ENCODE measurements around the gene NEFH.

Gene NEFH

GRCh38 chr22:29524442-29525191 is 44.6 kb downstream of the NEFH start:
- Histone ChIP-seq H3K4me2 (ENCODE audit: insufficient read depth, low read length, poor library complexity, severe bottlenecking) (no peak overlapping the region), H2AK5ac (ENCODE audit: low read depth, low read length) (no peak overlapping the region), H3K4me1 (ENCODE audit: control insufficient read depth in 2 of 2, insufficient read depth in 1 of 2, low read depth in 1 of 2, low read length in 2 of 2) (no peaks in the 10 kb centered on the region), H4K91ac (ENCODE audit: low read depth, low read length, poor library complexity) (no peak overlapping the region), H2BK15ac (ENCODE audit: low read length) (no peak overlapping the region), H2BK5ac (ENCODE audit: low read length) (no peak overlapping the region), H2BK120ac (ENCODE audit: low read depth, low read length) (no peak overlapping the region), H3K4ac (ENCODE audit: low read length) (no peak overlapping the region), H3K14ac (ENCODE audit: low read length) (no peak overlapping the region), H2AFZ (ENCODE audit: low read length) (no peak overlapping the region), H2BK12ac (ENCODE audit: low read length) (no peak overlapping the region), H3K9me3 (replicated peaks in 1 of 2; ENCODE audit: control insufficient read depth in 2 of 2, insufficient read depth in 1 of 2, low read depth in 1 of 2, low read length in 2 of 2) (peaks cover 0 to 1% of the 10 kb centered on the region in 2 donors), H3K27ac (replicated peaks; ENCODE audit: low read length) (no peak overlapping the region), H4K8ac (ENCODE audit: low read depth, low read length) (no peak overlapping the region), H3K23ac (ENCODE audit: low read depth, low read length, poor library complexity) (no peak overlapping the region), H3K18ac (ENCODE audit: low read length) (no peak overlapping the region), H3K79me1 (ENCODE audit: low read depth, low read length) (no peaks in the 10 kb centered on the region), H3K9ac (ENCODE audit: low read depth, low read length, poor library complexity) (no peak overlapping the region), H3K36me3 (replicated peaks in 1 of 2; ENCODE audit: control insufficient read depth in 2 of 2, insufficient read depth in 2 of 2, low read length in 2 of 2) (peaks cover 53 to 93% of the 10 kb centered on the region in 2 donors), H3K27me3 (ENCODE audit: control insufficient read depth in 3 of 3, insufficient read depth in 3 of 3, low read depth in 1 of 3, low read length in 3 of 3) (no peaks in the 10 kb centered on the region), H3K4me3 (ENCODE audit: low read length in 2 of 2) (no peak overlapping the region)
- WGBS, 2 donors (ENCODE audit: extremely low coverage in 2 of 2, insufficient read length in 2 of 2, insufficient replicate concordance in 1 of 2), result no CpG with 5 or more reads among the region's 5 CpGs
- no peak for DNase-seq (ENCODE audit: low spot score)

GRCh38 chr22:29528144-29528543 is 48.1 kb downstream of the NEFH start:
- H3K4me3 ChIP-seq (ENCODE audit: low read length in 2 of 2), result no peak overlapping the region
- H2BK120ac ChIP-seq (ENCODE audit: low read depth, low read length), result no peak overlapping the region
- no peak overlapping the region for H3K27ac ChIP-seq (replicated peaks; ENCODE audit: low read length)
- no CpG with 5 or more reads among the region's 7 CpGs for WGBS, 2 donors (ENCODE audit: extremely low coverage in 2 of 2, insufficient read length in 2 of 2, insufficient replicate concordance in 1 of 2)
- peak overlapping the region; percentile 2 for H3K23ac ChIP-seq (ENCODE audit: low read depth, low read length, poor library complexity)
- no peaks in the 10 kb centered on the region for H3K79me1 ChIP-seq (ENCODE audit: low read depth, low read length)
- H4K8ac ChIP-seq (ENCODE audit: low read depth, low read length), result no peak overlapping the region
- peaks cover 0 to 1% of the 10 kb centered on the region in 2 donors for H3K9me3 ChIP-seq (replicated peaks in 1 of 2; ENCODE audit: control insufficient read depth in 2 of 2, insufficient read depth in 1 of 2, low read depth in 1 of 2, low read length in 2 of 2)
- H2BK12ac ChIP-seq (ENCODE audit: low read length), result no peak overlapping the region
- no peak overlapping the region for H2BK15ac ChIP-seq (ENCODE audit: low read length)
- H3K14ac ChIP-seq (ENCODE audit: low read length), result no peak overlapping the region
- DNase-seq (ENCODE audit: low spot score), result no peak
- H3K27me3 ChIP-seq (ENCODE audit: control insufficient read depth in 3 of 3, insufficient read depth in 3 of 3, low read depth in 1 of 3, low read length in 3 of 3), result no peaks in the 10 kb centered on the region
- no peak overlapping the region for H4K91ac ChIP-seq (ENCODE audit: low read depth, low read length, poor library complexity)
- no peak overlapping the region for H2BK5ac ChIP-seq (ENCODE audit: low read length)
- H3K9ac ChIP-seq (ENCODE audit: low read depth, low read length, poor library complexity), result no peak overlapping the region
- H2AK5ac ChIP-seq (ENCODE audit: low read depth, low read length), result no peak overlapping the region
- peak overlapping the region; percentile 60 for H3K4ac ChIP-seq (ENCODE audit: low read length)
- H3K4me2 ChIP-seq (ENCODE audit: insufficient read depth, low read length, poor library complexity, severe bottlenecking), result no peak overlapping the region
- H2AFZ ChIP-seq (ENCODE audit: low read length), result no peak overlapping the region
- H3K4me1 ChIP-seq (ENCODE audit: control insufficient read depth in 2 of 2, insufficient read depth in 1 of 2, low read depth in 1 of 2, low read length in 2 of 2), result no peaks in the 10 kb centered on the region
- H3K36me3 ChIP-seq (replicated peaks in 1 of 2; ENCODE audit: control insufficient read depth in 2 of 2, insufficient read depth in 2 of 2, low read length in 2 of 2), result peaks cover 52 to 95% of the 10 kb centered on the region in 2 donors
- no peak overlapping the region for H3K18ac ChIP-seq (ENCODE audit: low read length)

- Histone ChIP-seq H3K27ac (replicated peaks; ENCODE audit: low read length) (no peak overlapping the region), H3K4ac (ENCODE audit: low read length) (no peak overlapping the region), H3K14ac (ENCODE audit: low read length) (no peak overlapping the region), H3K36me3 (replicated peaks in 1 of 2; ENCODE audit: control insufficient read depth in 2 of 2, insufficient read depth in 2 of 2, low read length in 2 of 2) (peaks cover 36 to 90% of the 10 kb centered on the region in 2 donors), H3K18ac (ENCODE audit: low read length) (no peak overlapping the region), H2BK12ac (ENCODE audit: low read length) (no peak overlapping the region), H3K4me2 (ENCODE audit: insufficient read depth, low read length, poor library complexity, severe bottlenecking) (no peak overlapping the region), H4K8ac (ENCODE audit: low read depth, low read length) (no peak overlapping the region), H3K23ac (ENCODE audit: low read depth, low read length, poor library complexity) (no peak overlapping the region), H3K4me1 (ENCODE audit: control insufficient read depth in 2 of 2, insufficient read depth in 1 of 2, low read depth in 1 of 2, low read length in 2 of 2) (no peaks in the 10 kb centered on the region), H2AK5ac (ENCODE audit: low read depth, low read length) (no peak overlapping the region), H2BK5ac (ENCODE audit: low read length) (no peak overlapping the region), H3K79me1 (ENCODE audit: low read depth, low read length) (no peaks in the 10 kb centered on the region), H2AFZ (ENCODE audit: low read length) (no peak overlapping the region), H4K91ac (ENCODE audit: low read depth, low read length, poor library complexity) (no peak overlapping the region), H3K4me3 (ENCODE audit: low read length in 2 of 2) (no peak overlapping the region), H3K9me3 (replicated peaks in 1 of 2; ENCODE audit: control insufficient read depth in 2 of 2, insufficient read depth in 1 of 2, low read depth in 1 of 2, low read length in 2 of 2) (peaks cover 0 to under 1% of the 10 kb centered on the region in 2 donors), H2BK120ac (ENCODE audit: low read depth, low read length) (no peak overlapping the region), H2BK15ac (ENCODE audit: low read length) (no peak overlapping the region), H3K9ac (ENCODE audit: low read depth, low read length, poor library complexity) (no peak overlapping the region), H3K27me3 (ENCODE audit: control insufficient read depth in 3 of 3, insufficient read depth in 3 of 3, low read depth in 1 of 3, low read length in 3 of 3) (no peaks in the 10 kb centered on the region)
- no peak for DNase-seq (ENCODE audit: low spot score)
- WGBS, 2 donors (ENCODE audit: extremely low coverage in 2 of 2, insufficient read length in 2 of 2, insufficient replicate concordance in 1 of 2), result no CpG with 5 or more reads among the region's 4 CpGs
These were observed 50.7 kb downstream of the NEFH start for GRCh38 chr22:29530716-29531115.

GRCh38 chr22:29531419-29531818 is 51.4 kb downstream of the NEFH start:
- WGBS, 2 donors (ENCODE audit: extremely low coverage in 2 of 2, insufficient read length in 2 of 2, insufficient replicate concordance in 1 of 2), result no CpG with 5 or more reads among the region's 4 CpGs
- Histone ChIP-seq H3K18ac (ENCODE audit: low read length) (no peak overlapping the region), H3K23ac (ENCODE audit: low read depth, low read length, poor library complexity) (no peak overlapping the region), H3K4me3 (ENCODE audit: low read length in 2 of 2) (no peak overlapping the region), H2BK12ac (ENCODE audit: low read length) (no peak overlapping the region), H3K36me3 (replicated peaks in 1 of 2; ENCODE audit: control insufficient read depth in 2 of 2, insufficient read depth in 2 of 2, low read length in 2 of 2) (peaks cover 36 to 92% of the 10 kb centered on the region in 2 donors), H2BK15ac (ENCODE audit: low read length) (no peak overlapping the region), H3K9me3 (replicated peaks in 1 of 2; ENCODE audit: control insufficient read depth in 2 of 2, insufficient read depth in 1 of 2, low read depth in 1 of 2, low read length in 2 of 2) (no peaks in the 10 kb centered on the region), H3K4me1 (ENCODE audit: control insufficient read depth in 2 of 2, insufficient read depth in 1 of 2, low read depth in 1 of 2, low read length in 2 of 2) (no peaks in the 10 kb centered on the region), H2AFZ (ENCODE audit: low read length) (no peak overlapping the region), H4K91ac (ENCODE audit: low read depth, low read length, poor library complexity) (no peak overlapping the region), H3K27me3 (ENCODE audit: control insufficient read depth in 3 of 3, insufficient read depth in 3 of 3, low read depth in 1 of 3, low read length in 3 of 3) (no peaks in the 10 kb centered on the region), H3K79me1 (ENCODE audit: low read depth, low read length) (no peaks in the 10 kb centered on the region), H3K14ac (ENCODE audit: low read length) (no peak overlapping the region), H3K9ac (ENCODE audit: low read depth, low read length, poor library complexity) (no peak overlapping the region), H2BK120ac (ENCODE audit: low read depth, low read length) (no peak overlapping the region), H2BK5ac (ENCODE audit: low read length) (no peak overlapping the region), H4K8ac (ENCODE audit: low read depth, low read length) (no peak overlapping the region), H3K27ac (replicated peaks; ENCODE audit: low read length) (no peak overlapping the region), H2AK5ac (ENCODE audit: low read depth, low read length) (no peak overlapping the region), H3K4me2 (ENCODE audit: insufficient read depth, low read length, poor library complexity, severe bottlenecking) (no peak overlapping the region), H3K4ac (ENCODE audit: low read length) (no peak overlapping the region)
- DNase-seq (ENCODE audit: low spot score), result no peak
